Skeletal muscle satellite cell (primary cell): ENCODE data around the gene MRPL42.

Experiments used
- H3K27me3 ChIP-seq: 2 replicates; pipeline ENCODE4 v1.7.0; 2013; ENCODE audit warnings: low read length; ENCODE audit not compliant: control insufficient read depth, insufficient read depth
- H3K36me3 ChIP-seq: 2 replicates; pipeline ENCODE4 v1.7.0; 2013; ENCODE audit warnings: mild to moderate bottlenecking, control low read depth, low read length; ENCODE audit not compliant: insufficient read depth
- H3K4me1 ChIP-seq: 2 replicates; pipeline ENCODE4 v1.7.0; 2013; ENCODE audit warnings: low read length; ENCODE audit not compliant: control insufficient read depth, insufficient read depth
- H3K4me2 ChIP-seq: 2 replicates; pipeline ENCODE4 v1.7.0; 2013; ENCODE audit warnings: mild to moderate bottlenecking, low read length
- H3K4me3 ChIP-seq: 2 replicates; pipeline ENCODE4 v1.7.0; 2013; ENCODE audit warnings: low read length
- H3K9ac ChIP-seq: 2 replicates; pipeline ENCODE4 v1.7.0; 2013; ENCODE audit warnings: mild to moderate bottlenecking, low read depth, low read length, moderate library complexity
- H3K9me3 ChIP-seq: replicated peaks from 2 replicates; pipeline ENCODE4 v1.7.0; 2013; ENCODE audit warnings: mild to moderate bottlenecking, control low read depth, low read length

The MRPL42 gene

GRCh38 chr12:93434256-93434865, 33.0 kb upstream of the MRPL42 start:
- Histone ChIP-seq H3K9ac (peak overlapping the region; percentile 3), H3K9me3 (no peaks in the 10 kb centered on the region), H3K4me1 (peaks cover 36% of the 10 kb centered on the region), H3K27me3 (no peaks in the 10 kb centered on the region), H3K4me3 (no peak overlapping the region), H3K36me3 (no peaks in the 10 kb centered on the region), H3K4me2 (peak overlapping the region; percentile 68)

- Histone ChIP-seq H3K36me3 (no peaks in the 10 kb centered on the region), H3K9me3 (no peaks in the 10 kb centered on the region), H3K4me2 (no peak overlapping the region), H3K4me1 (peaks cover 53% of the 10 kb centered on the region), H3K27me3 (no peaks in the 10 kb centered on the region), H3K9ac (peak overlapping the region; percentile 13), H3K4me3 (no peak overlapping the region)
These were observed 28.9 kb upstream of the MRPL42 start for GRCh38 chr12:93438266-93439050.

GRCh38 chr12:93440043-93440835, 27.1 kb upstream of the MRPL42 start:
- Histone ChIP-seq H3K27me3 (no peaks in the 10 kb centered on the region), H3K36me3 (no peaks in the 10 kb centered on the region), H3K4me1 (peaks cover 39% of the 10 kb centered on the region), H3K4me2 (peak overlapping the region; percentile 91), H3K9ac (peak overlapping the region; percentile 99), H3K4me3 (peak overlapping the region; percentile 99), H3K9me3 (no peaks in the 10 kb centered on the region)

- no peaks in the 10 kb centered on the region for H3K36me3 ChIP-seq
- H3K9me3 ChIP-seq: no peaks in the 10 kb centered on the region
- peaks cover 32% of the 10 kb centered on the region for H3K4me1 ChIP-seq
- no peaks in the 10 kb centered on the region for H3K27me3 ChIP-seq
- H3K4me2 ChIP-seq: peak overlapping the region; percentile 91
- peak overlapping the region; percentile 99 for H3K4me3 ChIP-seq
- H3K9ac ChIP-seq: peak overlapping the region; percentile 99
These were observed 26.2 kb upstream of the MRPL42 start for GRCh38 chr12:93441081-93441616.

DNA sequence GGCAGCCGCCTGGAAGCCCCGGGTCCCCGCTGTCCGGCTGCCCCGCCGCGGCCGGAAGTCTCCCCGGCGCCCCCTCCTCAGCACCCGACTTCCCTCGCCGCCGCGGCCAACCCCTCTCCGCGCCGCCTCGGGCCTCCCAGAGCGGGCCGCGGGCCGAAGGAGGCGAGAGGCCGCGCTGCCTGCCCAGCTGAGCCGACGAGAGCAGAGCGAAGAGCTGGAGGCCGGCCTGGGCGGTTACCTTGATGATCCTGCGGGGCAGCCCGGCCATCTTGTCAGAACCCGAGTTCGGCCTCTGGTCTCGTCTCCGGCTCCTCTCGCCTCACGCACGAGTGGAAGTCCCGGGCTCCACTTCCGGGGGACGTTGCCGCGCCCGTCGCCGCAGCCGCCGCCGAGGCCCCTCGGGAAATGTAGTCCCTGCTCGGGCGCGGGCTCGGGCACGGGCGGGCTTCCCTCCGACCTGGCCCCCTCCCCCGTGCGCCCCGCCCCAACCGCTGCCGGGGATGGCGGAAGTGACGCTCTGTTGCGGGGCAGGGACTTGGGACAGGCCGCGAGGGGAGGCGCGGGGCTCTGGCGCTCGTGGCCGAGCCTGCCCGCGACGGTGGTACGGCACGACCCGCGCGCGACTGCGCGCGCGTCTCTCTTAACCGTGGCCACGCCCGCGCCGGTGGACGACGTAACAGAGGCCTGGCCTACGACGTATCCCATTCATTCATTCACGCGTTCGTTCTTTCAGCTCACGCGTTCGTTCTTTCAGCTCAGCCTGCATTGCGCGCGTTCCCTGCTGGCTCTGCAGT, 25.5 kb upstream of the MRPL42 start, which contains the start of gene UBE2N:
TSS of gene UBE2N (minus strand) at position 331 of the 794 bp plus-strand sequence. CDS start at position 268, 63 bp downstream.
- Histone ChIP-seq H3K27me3 (no peaks in the 10 kb centered on the region), H3K4me2 (peak within 1 kb of the TSS; percentile 91), H3K4me3 (peak within 1 kb of the TSS; percentile 99), H3K9ac (peak within 1 kb of the TSS; percentile 99), H3K9me3 (no peaks in the 10 kb centered on the region), H3K36me3 (no peaks in the 10 kb centered on the region), H3K4me1 (peaks cover 30% of the 10 kb centered on the region)

- H3K27me3 ChIP-seq: no peaks in the 10 kb centered on the region
- peaks cover 30% of the 10 kb centered on the region for H3K4me1 ChIP-seq
- no peaks in the 10 kb centered on the region for H3K36me3 ChIP-seq
- peak overlapping the region; percentile 99 for H3K4me3 ChIP-seq
- H3K9me3 ChIP-seq: no peaks in the 10 kb centered on the region
- peak overlapping the region; percentile 91 for H3K4me2 ChIP-seq
- H3K9ac ChIP-seq: peak overlapping the region; percentile 99
These were observed 24.6 kb upstream of the MRPL42 start for GRCh38 chr12:93442411-93443340.

- no peak overlapping the region for H3K9ac ChIP-seq
- no peak overlapping the region for H3K4me3 ChIP-seq
- no peak overlapping the region for H3K4me2 ChIP-seq
- H3K36me3 ChIP-seq: no peaks in the 10 kb centered on the region
- H3K9me3 ChIP-seq: no peaks in the 10 kb centered on the region
- no peaks in the 10 kb centered on the region for H3K27me3 ChIP-seq
- peaks cover 24% of the 10 kb centered on the region for H3K4me1 ChIP-seq
These were observed 23.7 kb upstream of the MRPL42 start for GRCh38 chr12:93443576-93443975.

- peaks cover 4% of the 10 kb centered on the region for H3K4me1 ChIP-seq
These were observed 19.6 kb upstream of the MRPL42 start for GRCh38 chr12:93447555-93448290.

GRCh38 chr12:93448796-93449195, 18.5 kb upstream of the MRPL42 start:
- peaks cover 3% of the 10 kb centered on the region for H3K4me1 ChIP-seq
- no peaks in the 10 kb centered on the region for H3K27me3 ChIP-seq
- no peak overlapping the region for H3K4me3 ChIP-seq
- no peaks in the 10 kb centered on the region for H3K36me3 ChIP-seq
- H3K9ac ChIP-seq: no peak overlapping the region
- H3K9me3 ChIP-seq: no peaks in the 10 kb centered on the region
- no peak overlapping the region for H3K4me2 ChIP-seq

More at GRCh38 chr12:93447555-93448290, 19.6 kb upstream of the MRPL42 start:
- no peak overlapping the region for H3K4me3 ChIP-seq
- H3K4me2 ChIP-seq: no peak overlapping the region
- no peaks in the 10 kb centered on the region for H3K27me3 ChIP-seq
- H3K9ac ChIP-seq: no peak overlapping the region
- no peaks in the 10 kb centered on the region for H3K9me3 ChIP-seq
- H3K36me3 ChIP-seq: no peaks in the 10 kb centered on the region
